ENCODE results near the gene CDK14.

DNA sequence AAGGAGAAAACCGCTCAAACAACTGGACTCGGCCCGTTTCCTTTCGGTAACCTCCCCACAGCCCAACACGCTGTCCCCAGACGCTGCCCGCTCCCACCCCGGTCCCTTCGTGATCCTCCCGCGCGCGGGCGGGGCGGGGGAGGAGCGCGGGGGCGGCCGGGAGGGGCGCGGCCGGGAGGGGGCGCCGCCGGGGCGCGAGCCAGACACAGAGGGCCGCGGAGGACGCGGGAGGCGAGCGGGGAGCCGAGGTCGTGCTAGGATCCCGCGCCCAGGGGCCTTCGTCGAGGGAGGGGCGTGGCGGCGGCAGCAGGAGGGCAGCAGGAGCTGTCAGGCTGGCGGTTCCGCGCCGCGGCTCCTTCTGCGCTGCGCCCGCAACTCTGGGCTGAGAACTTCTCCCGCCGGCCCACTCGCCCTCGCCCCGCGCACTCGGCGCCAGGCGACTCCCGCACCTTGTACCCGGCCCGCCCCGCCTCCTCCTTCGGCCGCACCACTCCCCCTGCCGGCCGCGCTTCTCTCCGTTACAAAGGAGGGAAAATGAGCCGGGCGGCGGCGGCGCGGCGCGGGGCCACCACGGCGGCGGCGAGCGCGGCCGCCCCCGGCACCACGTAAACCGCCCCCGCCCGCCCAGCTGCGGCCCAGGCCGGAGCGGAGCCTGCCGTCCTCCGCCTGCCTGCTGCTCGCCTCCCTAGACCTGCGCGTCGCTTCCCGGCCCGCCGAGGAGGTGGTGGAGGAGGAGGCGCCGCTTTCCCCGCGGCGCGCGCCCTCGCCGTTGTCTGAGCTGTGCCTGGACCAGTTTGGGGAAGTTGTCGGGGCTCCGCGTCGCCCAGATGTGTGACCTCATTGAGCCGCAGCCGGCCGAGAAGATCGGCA is at the start of gene CDK14:
- TF ChIP-seq, protein P1, sequence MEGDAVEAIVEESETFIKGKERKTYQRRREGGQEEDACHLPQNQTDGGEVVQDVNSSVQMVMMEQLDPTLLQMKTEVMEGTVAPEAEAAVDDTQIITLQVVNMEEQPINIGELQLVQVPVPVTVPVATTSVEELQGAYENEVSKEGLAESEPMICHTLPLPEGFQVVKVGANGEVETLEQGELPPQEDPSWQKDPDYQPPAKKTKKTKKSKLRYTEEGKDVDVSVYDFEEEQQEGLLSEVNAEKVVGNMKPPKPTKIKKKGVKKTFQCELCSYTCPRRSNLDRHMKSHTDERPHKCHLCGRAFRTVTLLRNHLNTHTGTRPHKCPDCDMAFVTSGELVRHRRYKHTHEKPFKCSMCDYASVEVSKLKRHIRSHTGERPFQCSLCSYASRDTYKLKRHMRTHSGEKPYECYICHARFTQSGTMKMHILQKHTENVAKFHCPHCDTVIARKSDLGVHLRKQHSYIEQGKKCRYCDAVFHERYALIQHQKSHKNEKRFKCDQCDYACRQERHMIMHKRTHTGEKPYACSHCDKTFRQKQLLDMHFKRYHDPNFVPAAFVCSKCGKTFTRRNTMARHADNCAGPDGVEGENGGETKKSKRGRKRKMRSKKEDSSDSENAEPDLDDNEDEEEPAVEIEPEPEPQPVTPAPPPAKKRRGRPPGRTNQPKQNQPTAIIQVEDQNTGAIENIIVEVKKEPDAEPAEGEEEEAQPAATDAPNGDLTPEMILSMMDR (IDR thresholded peaks at IDR 0.05; ENCODE audit: low read depth, low read length), result peak; percentile 11; the same call in 1 of the 2 replicates
- TF ChIP-seq EZH2phosphoT487 (IDR thresholded peaks at IDR 0.05; ENCODE audit: low read depth), result no peak

Measured in OCI-LY3 (cell line).